Natural killer cell treated with Interleukin-12 subunit alpha and Interleukin-12 subunit beta and Interleukin-15 and Interleukin-18, amount 100 ng/mL, for 72 hours (primary cell): ENCODE data around the gene CLIP3. TPM values are rescaled to one million over a fixed set of nuclear protein-coding genes. Genes with fewer than 3 reads are reported as not detected.
"Not testable (repeated sequence)": the region's sequence is repeated elsewhere in the genome, so short reads cannot be mapped to it uniquely, and the experiment has no call there.

Experiments
- ATAC-seq, 2 donors: fragments of 150-1000 bp; cut with Tn5 transposase in 1 of 2; sonication (Bioruptor Pico), chemical (Tn5 transposase) in 1 of 2; 2 replicates each; pipeline ENCODE4 v1.10.0; 2021
- DNase-seq: peaks from one replicate; pipeline ENCODE4 v3.0.0; 2022; ENCODE audit warnings: low spot score
- H3K27ac Mint-ChIP-seq, 2 donors: 1 replicate in 1 of 2; 2 replicates in 1 of 2; pipeline ENCODE4 v1.8.0; 2022; ENCODE audit warnings: mixed read lengths in 2 of 2, mild to moderate bottlenecking in 1 of 2, moderate library complexity in 1 of 2
- H3K27me3 Mint-ChIP-seq, 2 donors: 1 replicate in 1 of 2; 2 replicates in 1 of 2; pipeline ENCODE4 v1.8.0; 2022; ENCODE audit warnings: mixed read lengths in 2 of 2
- H3K36me3 Mint-ChIP-seq: one replicate; pipeline ENCODE4 v1.8.0; 2022; ENCODE audit warnings: mixed read lengths
- H3K4me1 Mint-ChIP-seq, 2 donors: 1 replicate in 1 of 2; 2 replicates in 1 of 2; pipeline ENCODE4 v1.8.0; 2022; ENCODE audit warnings: low read depth in 2 of 2, mixed read lengths in 2 of 2, mild to moderate bottlenecking in 1 of 2
- H3K4me3 Mint-ChIP-seq: one replicate; pipeline ENCODE4 v1.8.0; 2022; ENCODE audit warnings: mixed read lengths
- H3K9me3 Mint-ChIP-seq: 2 replicates; pipeline ENCODE4 v1.8.0; 2022; ENCODE audit warnings: mixed read lengths
- total RNA-seq, 2 donors: library from RNA; stranded (reverse); gene quantifications; one replicate each; pipeline ENCODE4 v1.2.3, GENCODE V29; 2022

Gene CLIP3
- total RNA-seq, 2 donors from 2014 or later, result 0.76 to 0.78 TPM

DNA sequence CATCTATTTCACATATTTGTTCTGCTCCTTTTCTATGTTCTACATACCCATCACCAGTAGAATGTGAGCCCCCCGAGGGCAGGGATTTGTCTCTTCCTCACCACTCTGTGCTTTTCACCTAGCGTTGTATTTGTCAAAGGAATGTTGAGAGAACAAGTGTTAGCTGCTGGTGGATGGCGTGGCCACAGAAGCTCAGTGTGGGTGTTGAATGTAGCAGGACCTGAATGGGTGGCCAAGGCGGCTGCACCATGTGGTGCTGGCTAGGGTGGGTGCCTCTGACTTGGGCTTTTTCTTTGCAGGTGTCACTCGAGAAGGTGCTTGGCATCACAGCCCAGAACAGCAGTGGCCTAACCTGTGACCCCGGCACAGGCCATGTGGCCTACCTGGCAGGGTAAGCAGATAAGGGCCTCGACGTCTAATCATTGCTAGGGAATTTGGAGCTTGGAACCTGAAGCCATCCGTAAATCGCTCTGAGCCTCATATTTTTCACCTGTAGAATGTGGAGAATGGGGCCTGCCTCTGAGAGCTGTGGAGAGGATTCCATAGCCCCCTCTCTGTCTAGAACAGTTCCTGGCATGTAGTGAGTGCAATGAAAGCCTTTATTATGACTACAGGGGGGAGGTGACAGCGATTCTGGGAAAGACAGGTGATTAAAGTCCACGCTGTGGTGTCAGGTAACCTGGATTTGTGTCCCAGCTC lies 26.0 kb upstream of the CLIP3 start:
- H3K27ac Mint-ChIP-seq, result no peak overlapping the region
- no peak overlapping the region for H3K4me3 Mint-ChIP-seq
- H3K27me3 Mint-ChIP-seq, result no peaks in the 10 kb centered on the region
- no peaks in the 10 kb centered on the region for H3K9me3 Mint-ChIP-seq
- ATAC-seq, result no peak
- H3K4me1 Mint-ChIP-seq, result peaks cover 13 to 19% of the 10 kb centered on the region in 2 donors
- peaks cover 4% of the 10 kb centered on the region for H3K36me3 Mint-ChIP-seq
- no peak for DNase-seq

DNA sequence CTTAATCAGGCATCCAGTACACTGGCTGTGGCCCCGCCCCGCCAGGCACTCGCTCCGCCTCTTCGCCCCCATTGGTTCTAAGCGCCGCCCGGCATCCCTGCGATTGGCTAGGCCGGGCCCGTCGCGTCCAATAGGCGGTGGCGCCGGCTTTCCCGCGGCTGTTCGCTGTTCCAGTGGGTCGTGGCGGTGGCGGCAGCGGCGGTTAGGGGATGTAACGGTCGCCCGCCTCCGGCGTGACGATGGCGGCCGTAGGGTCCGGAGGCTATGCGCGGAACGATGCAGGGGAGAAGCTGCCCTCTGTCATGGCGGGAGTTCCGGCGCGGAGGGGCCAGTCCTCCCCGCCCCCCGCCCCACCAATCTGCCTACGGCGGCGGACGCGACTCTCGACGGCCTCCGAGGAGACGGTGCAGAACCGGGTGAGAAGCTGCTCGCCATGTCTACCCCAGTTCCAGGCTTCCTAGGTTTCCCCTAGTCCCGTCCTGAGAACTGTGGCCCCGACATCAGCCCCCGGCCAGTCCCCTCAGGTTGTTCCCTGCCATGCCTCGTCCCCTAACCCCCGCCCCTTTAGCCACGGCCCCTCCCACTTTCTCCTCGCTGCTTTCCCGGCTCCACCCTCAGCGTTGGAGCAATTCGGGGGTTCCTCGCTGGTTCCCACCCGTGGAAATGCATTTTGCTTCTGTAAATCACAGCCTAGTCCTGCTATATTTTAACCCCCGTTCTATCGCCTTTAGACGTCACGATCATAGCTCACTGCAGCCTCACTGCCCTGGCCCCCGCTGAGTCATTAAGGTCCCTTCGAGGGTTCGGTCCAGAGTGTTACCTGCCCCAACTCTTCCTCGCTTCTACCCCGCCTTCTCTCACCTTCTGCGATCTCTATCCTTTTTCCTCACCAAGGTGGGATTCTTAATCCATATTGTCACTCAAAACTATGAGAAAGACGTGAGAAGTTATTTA lies 22.3 kb upstream of the CLIP3 start, which contains the start of gene WDR62:
Gene WDR62, plus strand, starts transcription at position 165 of the 954 bp plus-strand sequence. Its CDS starts 75 bp downstream, at position 240.
- Mint-ChIP-seq H3K9me3 (no peaks in the 10 kb centered on the region), H3K36me3 (peaks cover under 1% of the 10 kb centered on the region), H3K27me3 (no peaks in the 10 kb centered on the region), H3K27ac (peak within 1 kb of the TSS; percentile 86 to 89), H3K4me3 (peak within 1 kb of the TSS; percentile 95), H3K4me1 (peaks cover 20 to 22% of the 10 kb centered on the region in 2 donors)
- ATAC-seq, result peak; percentile 89
- DNase-seq, result peak; percentile 96

DNA sequence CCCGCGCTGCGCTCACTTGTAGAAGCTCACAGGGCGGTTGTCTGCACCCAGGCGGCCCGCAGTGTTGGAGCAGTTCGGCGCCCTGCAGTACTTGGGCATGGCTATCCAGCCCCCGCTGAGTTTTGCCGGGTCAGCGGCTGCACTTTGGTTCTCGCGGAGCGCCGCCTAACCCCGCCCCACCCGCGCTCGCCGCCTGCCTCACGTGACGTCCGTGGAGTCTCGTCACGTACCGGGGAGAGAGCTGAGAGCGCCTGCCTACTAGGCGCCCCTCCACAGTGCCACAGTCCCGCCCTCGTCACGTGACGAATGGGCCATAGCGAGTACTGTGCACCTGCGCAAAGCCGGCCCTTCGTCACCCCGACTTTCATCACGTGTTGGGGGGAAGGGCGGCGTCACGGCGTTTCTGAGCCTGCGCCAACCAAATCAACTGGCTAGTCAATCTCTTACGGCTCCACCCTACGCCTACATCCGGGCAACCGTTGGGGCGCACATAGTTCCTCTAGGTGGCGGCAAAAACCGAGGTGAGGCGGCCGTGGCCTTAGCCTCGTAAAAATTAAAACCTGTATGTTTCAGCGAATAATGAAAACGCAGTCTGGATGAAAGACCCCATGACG lies 21.6 kb upstream of the CLIP3 start, which contains the start of gene THAP8:
Gene THAP8, minus strand, starts transcription at position 167 of the 614 bp plus-strand sequence. Its CDS starts 68 bp downstream, at position 99.
- DNase-seq (peak; percentile 100), ATAC-seq (peak; percentile 92 to 93)
- H3K27me3 Mint-ChIP-seq, result no peaks in the 10 kb centered on the region
- H3K9me3 Mint-ChIP-seq, result no peaks in the 10 kb centered on the region
- H3K4me1 Mint-ChIP-seq, result peaks cover 20 to 22% of the 10 kb centered on the region in 2 donors
- H3K36me3 Mint-ChIP-seq, result no peaks in the 10 kb centered on the region
- H3K4me3 Mint-ChIP-seq, result peak within 1 kb of the TSS; percentile 95
- peak within 1 kb of the TSS; percentile 86 to 89 for H3K27ac Mint-ChIP-seq

DNA sequence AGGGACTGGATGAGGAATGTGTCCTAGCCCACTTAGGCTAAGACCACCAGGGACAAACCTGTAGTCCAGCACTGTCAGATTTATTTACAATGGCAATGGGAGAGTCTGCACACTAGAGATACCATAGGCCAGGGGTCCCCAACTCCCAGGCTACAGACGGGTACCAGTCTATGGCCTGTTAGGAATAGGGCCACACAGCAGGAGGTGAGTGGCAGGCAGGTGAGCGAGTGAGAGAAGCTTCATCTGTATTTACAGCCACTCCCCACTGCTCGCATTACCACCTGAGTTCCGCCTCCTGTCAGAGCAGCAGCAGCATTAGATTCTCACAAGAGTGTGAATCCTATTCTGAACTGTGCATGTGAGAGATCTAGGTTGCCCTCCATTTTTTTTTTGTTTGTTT lies 19.0 kb upstream of the CLIP3 start:
- no peaks in the 10 kb centered on the region for H3K9me3 Mint-ChIP-seq
- peaks cover 19 to 20% of the 10 kb centered on the region in 2 donors for H3K4me1 Mint-ChIP-seq
- no peaks in the 10 kb centered on the region for H3K27me3 Mint-ChIP-seq
- no peaks in the 10 kb centered on the region for H3K36me3 Mint-ChIP-seq
- DNase-seq (no peak), ATAC-seq (no peak)
- H3K27ac Mint-ChIP-seq, result peak overlapping the region in 1 of 2 donors; percentile 4
- H3K4me3 Mint-ChIP-seq, result no peak overlapping the region

DNA sequence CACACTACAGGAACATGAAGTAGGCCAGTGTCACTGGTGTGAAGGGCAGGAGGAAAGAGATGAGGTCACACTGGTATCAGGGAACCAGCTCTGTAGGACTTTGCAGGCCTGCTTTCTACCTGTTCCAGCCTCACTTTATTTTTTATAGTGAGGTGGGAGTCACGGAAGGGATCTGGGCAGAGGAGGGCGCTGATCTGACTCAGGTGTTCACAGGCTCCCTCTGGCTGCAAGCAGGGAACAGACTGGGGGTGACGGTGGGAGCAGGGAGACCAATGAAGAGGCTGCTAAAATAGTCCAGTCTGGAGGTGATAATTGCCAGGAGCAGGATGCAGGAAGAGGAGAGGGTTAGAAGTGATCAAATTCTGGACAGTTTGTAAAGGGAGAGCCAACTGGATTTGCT lies 18.6 kb upstream of the CLIP3 start:
- peak overlapping the region in 1 of 2 donors; percentile 4 for H3K27ac Mint-ChIP-seq
- no peaks in the 10 kb centered on the region for H3K27me3 Mint-ChIP-seq
- ATAC-seq (no peak), DNase-seq (no peak)
- H3K36me3 Mint-ChIP-seq, result no peaks in the 10 kb centered on the region
- peaks cover 15 to 18% of the 10 kb centered on the region in 2 donors for H3K4me1 Mint-ChIP-seq
- no peaks in the 10 kb centered on the region for H3K9me3 Mint-ChIP-seq
- no peak overlapping the region for H3K4me3 Mint-ChIP-seq

DNA sequence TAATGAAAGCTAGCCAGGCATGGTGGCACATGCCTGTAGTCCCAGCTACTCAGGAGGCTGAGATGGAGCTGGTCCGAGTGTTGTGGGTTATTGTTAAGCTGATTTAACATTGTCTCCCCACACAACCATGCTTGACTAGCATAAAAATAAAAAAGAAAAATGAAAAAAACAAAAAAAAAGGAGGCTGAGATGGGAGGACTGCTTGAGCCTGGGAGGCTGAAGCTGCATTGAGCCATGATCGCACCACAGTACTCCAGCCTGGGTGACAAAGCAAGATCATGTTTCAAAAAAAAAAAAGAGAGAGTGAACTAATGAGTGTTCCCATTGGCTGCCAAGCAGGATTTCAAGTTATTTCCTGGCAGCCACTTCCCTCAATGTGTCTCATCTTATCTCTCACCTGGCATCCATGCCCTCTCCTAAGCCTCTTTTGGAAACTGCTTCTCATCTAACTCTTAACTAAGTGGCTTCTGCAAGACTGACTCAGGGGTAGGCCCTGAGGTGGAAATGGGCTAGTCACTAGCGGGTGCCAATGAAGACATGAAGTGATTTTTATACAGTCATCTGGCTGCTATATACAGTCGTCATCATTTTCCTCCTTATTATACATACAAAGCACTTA lies 16.5 kb upstream of the CLIP3 start:
- H3K27ac Mint-ChIP-seq, result no peak overlapping the region
- no peak for ATAC-seq
- H3K36me3 Mint-ChIP-seq, result no peaks in the 10 kb centered on the region

DNA sequence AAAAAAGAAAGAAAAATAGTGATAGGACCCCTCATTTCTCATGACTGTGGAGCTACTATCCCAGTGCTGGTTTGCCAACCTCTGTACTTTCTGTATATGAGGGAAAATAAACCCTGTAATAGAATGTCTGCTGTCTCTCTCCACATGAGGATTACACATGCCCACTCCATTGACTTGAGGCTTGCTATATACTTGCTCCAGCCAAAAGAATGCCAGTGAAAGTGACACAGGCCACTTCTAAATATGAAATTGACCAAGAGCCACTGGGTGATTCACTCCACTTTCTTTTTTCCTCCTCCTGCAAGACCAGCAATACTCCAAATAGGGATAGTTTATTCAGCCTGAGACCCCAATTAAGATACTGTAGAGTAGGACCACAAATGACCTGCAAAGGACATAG lies 15.2 kb upstream of the CLIP3 start:
- ATAC-seq (no peak), DNase-seq (no peak)
- Mint-ChIP-seq H3K27ac (no peak overlapping the region), H3K4me1 (peaks cover 0 to 4% of the 10 kb centered on the region in 2 donors), H3K36me3 (no peaks in the 10 kb centered on the region), H3K4me3 (no peak overlapping the region), H3K9me3 (no peaks in the 10 kb centered on the region), H3K27me3 (no peaks in the 10 kb centered on the region)

More for the DNA sequence above, 16.5 kb upstream of the CLIP3 start:
- Mint-ChIP-seq H3K4me1 (peaks cover 6 to 9% of the 10 kb centered on the region in 2 donors), H3K27me3 (no peaks in the 10 kb centered on the region), H3K9me3 (no peaks in the 10 kb centered on the region), H3K4me3 (no peak overlapping the region)
- DNase-seq, result no peak

DNA sequence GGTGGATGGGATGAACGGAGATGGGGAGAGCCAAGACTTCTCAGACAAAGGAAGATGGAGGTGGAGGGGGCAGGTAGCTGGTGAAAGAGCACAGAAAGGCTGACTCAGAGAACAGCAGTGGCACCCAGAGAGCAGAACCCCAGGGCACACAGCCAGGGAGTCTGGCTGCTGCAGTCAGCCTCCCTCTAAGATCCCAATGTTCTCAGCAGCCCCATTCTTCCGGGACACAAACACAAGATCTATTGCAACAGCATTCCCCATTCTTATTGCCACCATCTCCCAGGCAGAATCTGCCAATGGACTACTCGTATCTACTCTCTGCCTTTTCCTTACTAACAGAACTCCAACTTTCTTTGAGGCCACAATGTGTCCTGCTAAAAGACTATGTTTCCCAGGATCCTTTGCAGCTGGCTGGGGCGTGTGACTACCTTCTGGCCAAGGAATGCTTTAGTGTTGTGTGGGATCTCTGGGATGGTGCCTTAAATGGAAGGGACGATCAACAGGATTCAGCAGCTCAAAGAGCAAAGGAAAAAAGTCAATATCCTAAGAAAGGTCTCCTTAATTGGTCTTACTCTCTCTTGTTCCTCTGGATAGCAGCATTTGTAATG lies 13.9 kb upstream of the CLIP3 start:
- peaks cover 0 to 4% of the 10 kb centered on the region in 2 donors for H3K4me1 Mint-ChIP-seq
- no peaks in the 10 kb centered on the region for H3K36me3 Mint-ChIP-seq
- H3K9me3 Mint-ChIP-seq, result no peaks in the 10 kb centered on the region
- ATAC-seq (no peak), DNase-seq (no peak)
- no peak overlapping the region for H3K27ac Mint-ChIP-seq
- no peaks in the 10 kb centered on the region for H3K27me3 Mint-ChIP-seq
- no peak overlapping the region for H3K4me3 Mint-ChIP-seq

DNA sequence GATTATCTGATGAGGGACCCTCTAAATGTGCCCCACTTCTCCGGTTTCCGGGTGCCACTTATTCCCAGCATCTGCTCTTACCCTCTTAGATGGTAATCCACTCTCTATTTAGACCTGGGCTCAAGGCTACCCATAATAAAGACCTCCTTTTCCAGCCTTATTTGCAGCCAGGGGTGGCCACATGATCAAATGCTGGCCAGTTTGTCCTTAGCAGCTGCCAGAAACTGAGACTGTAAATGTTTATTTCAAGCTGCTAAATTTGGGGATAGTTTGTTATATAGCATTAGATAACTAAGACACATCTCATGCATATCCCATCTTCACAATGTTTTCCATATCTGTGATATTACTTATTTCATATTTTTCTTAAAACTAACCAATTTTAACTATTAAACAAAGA lies 11.3 kb upstream of the CLIP3 start:
- ATAC-seq, result no peak

DNA sequence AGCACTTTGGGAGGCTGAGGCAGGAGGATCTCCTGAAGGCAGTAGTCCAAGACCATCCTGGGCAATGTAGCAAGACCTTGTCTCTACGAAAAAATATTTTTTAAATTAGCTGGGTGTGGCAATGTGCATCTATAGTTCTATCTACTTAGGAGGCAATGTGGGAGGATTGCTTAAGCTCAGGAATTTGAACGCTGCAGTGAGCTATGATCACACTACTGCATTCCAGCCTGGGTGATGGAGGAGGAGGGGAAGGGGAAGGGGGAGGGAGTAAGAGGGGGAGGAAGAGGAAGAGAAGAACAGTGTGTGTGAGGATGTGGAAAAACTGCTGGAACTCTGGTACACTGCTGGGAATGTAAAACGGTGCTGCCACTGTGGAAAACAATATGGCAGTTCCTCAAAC lies 9.2 kb upstream of the CLIP3 start:
- no peaks in the 10 kb centered on the region for H3K36me3 Mint-ChIP-seq
- H3K27ac Mint-ChIP-seq, result no peak overlapping the region
- H3K4me3 Mint-ChIP-seq, result no peak overlapping the region
- no peak for ATAC-seq
- no peak for DNase-seq
- no peaks in the 10 kb centered on the region for H3K27me3 Mint-ChIP-seq
- peaks cover 6 to 7% of the 10 kb centered on the region in 2 donors for H3K4me1 Mint-ChIP-seq
- H3K9me3 Mint-ChIP-seq, result no peaks in the 10 kb centered on the region

More for the DNA sequence above, 11.3 kb upstream of the CLIP3 start:
- Mint-ChIP-seq H3K4me3 (no peak overlapping the region), H3K36me3 (no peaks in the 10 kb centered on the region), H3K4me1 (no peaks in the 10 kb centered on the region), H3K27me3 (no peaks in the 10 kb centered on the region), H3K27ac (no peak overlapping the region), H3K9me3 (no peaks in the 10 kb centered on the region)
- no peak for DNase-seq

DNA sequence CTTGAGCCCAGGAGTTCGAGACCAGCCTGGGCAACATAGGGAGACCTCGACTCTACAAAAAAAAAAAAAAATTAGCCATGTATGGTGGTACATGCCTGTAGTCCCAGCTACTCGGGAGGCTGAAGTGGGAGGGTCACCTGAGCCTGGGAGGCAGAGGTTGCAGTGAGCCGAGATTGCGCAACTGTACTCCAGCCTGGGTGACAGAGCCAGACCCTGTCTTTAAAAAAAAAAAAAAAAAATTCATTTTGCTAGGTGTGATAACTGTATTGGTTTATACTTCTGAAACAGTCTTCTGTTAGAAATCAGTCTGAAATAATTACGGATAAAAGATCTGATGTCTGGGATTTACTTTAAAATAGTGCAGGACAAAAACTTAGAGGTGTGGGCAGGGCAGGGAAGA lies 8.4 kb upstream of the CLIP3 start:
- not testable (repeated sequence) for DNase-seq, H3K9me3 Mint-ChIP-seq, ATAC-seq, H3K27ac Mint-ChIP-seq, H3K27me3 Mint-ChIP-seq, H3K4me3 Mint-ChIP-seq, H3K4me1 Mint-ChIP-seq, H3K36me3 Mint-ChIP-seq

DNA sequence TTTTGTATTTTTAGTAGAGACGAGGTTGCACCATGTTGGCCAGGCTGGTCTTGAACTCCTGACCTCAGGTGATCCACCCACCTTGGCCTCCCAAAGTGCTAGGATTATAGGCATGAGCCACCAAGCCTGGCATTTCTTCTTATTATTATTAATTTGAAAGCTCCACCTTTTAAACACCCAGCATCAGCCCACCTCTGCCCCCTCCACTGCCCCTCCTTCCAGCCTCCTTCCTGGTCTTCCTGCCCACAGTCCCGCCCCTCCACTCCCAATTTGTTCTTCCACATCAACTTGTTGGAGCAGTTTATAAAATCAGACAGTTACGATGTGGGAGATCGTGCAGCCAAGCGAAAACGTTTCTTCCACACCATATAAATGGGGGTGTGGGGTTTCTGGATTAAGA lies 7.8 kb upstream of the CLIP3 start:
- DNase-seq (no peak), ATAC-seq (no peak)
- Mint-ChIP-seq H3K27me3 (no peaks in the 10 kb centered on the region), H3K9me3 (no peaks in the 10 kb centered on the region), H3K36me3 (no peaks in the 10 kb centered on the region), H3K4me1 (peaks cover 11 to 15% of the 10 kb centered on the region in 2 donors), H3K4me3 (no peak overlapping the region), H3K27ac (no peak overlapping the region)

DNA sequence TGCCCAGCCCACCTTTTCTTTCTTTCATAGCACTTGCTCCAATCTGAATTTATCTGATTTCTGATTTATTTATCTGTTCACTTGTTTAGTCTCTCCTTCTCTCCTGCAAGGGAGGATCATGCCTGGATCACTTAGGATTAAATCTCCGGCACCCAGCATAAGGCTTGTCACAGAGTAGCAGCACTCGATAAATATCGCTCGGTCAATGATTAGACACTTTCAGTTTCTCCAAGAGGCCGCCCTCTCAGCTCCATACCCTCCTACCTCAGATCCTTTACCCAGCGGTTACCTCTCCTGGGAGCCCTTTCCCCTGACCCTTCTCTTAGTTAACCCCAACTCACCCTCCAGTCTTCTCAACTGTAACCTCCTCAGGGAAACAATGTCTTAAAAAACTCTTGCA lies 1.4 kb downstream of the CLIP3 start:
- no peaks in the 10 kb centered on the region for H3K27me3 Mint-ChIP-seq
- H3K27ac Mint-ChIP-seq, result no peak overlapping the region
- H3K4me3 Mint-ChIP-seq, result no peak overlapping the region
- no peak for DNase-seq
- ATAC-seq, result no peak
- H3K4me1 Mint-ChIP-seq, result peaks cover 11% of the 10 kb centered on the region in 2 donors
- H3K9me3 Mint-ChIP-seq, result no peaks in the 10 kb centered on the region
- no peaks in the 10 kb centered on the region for H3K36me3 Mint-ChIP-seq
